ENCODE results near the gene HNF1A.
"Not testable (repeated sequence)": the region's sequence is repeated elsewhere in the genome, so short reads cannot be mapped to it uniquely, and the experiment has no call there.

Gene HNF1A

GRCh38 chr12:121038861-121039668, 60.7 kb downstream of the HNF1A start, which contains the start of gene OASL:
Gene OASL, minus strand, starts transcription at chr12:121039246. Its CDS starts 275 bp downstream, at chr12:121038971.
- DNase-seq (ENCODE audit: low spot score), result no peak

- DNase-seq (ENCODE audit: low spot score), result no peak
These were observed 64.7 kb downstream of the HNF1A start for GRCh38 chr12:121043067-121043466.

GRCh38 chr12:121047400-121047799, 69.1 kb downstream of the HNF1A start:
- not testable (repeated sequence) for DNase-seq (ENCODE audit: low spot score)

- DNase-seq (ENCODE audit: low spot score), result peak; percentile 28
These were observed 70.1 kb downstream of the HNF1A start for GRCh38 chr12:121048442-121048841.

GRCh38 chr12:121050725-121051124, 72.4 kb downstream of the HNF1A start:
- DNase-seq (ENCODE audit: low spot score), result no peak
